GM21526 (cell line): ENCODE data around the gene DCDC1.
A peak's percentile ranks its signal among the peaks of the same experiment; 100 is the strongest.
"Not testable (repeated sequence)": the region's sequence is repeated elsewhere in the genome, so short reads cannot be mapped to it uniquely, and the experiment has no call there.

ENCODE experiments used
- ATAC-seq: cut with Tn5 transposase; IDR thresholded peaks from one replicate; pipeline ENCODE4 v1.9.1; 2021; ENCODE audit warnings: moderate library complexity; ENCODE audit not compliant: unreplicated experiment, low FRiP score

Gene DCDC1

GRCh38 chr11:31327417-31327816, 42.1 kb downstream of the DCDC1 start:
- ATAC-seq: no peak

DNA sequence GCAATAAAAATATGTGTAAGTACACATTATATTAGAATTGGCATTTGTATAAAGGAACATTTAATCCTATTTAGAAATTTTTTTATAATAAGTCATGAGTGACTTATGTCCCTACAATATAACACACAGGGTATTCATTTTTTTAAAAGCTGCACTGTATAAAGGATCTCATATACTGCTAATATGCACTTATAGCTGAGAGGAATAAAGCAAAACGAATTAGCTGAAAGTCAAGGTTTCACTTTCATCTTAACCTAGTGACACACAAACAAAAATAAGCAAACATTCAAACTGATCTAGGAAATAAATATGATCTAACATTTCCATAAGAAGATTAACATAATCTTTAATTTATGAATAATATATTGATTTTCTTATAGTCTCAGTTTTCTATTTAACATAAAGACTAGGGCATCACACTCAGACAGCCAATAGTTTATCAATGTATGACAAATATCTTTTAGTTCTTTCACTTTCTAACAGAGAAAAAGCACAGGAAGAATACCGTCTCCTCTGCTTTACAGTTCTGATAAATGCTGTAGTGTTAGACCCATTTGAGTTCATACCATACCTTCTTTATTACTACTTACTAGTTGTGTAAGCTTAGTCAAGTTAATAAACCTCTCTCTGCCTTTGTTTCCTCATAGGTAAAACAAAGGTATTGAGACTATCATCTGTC, 42.9 kb downstream of the DCDC1 start:
- ATAC-seq: peak; percentile 68

- ATAC-seq: no peak
Measured at GRCh38 chr11:31325160-31325559, 44.4 kb downstream of the DCDC1 start.

DNA sequence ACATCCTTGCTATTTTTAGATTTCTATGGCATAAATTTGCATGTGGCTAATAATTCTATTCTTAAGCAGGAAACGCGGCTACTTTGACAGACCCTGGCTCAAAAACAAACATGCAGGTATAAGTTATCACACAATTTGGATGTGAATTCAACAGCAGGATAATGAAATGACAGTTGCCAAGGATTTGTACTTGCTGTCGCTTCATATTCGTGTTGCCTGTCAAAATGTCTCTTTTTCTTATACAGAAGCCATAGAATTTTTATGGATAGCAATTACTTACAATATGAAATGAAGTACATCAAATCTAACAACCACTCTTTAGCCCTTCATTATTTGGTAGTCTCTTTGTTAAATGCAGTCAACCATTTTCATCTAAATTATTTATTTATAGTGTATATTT, 46.4 kb downstream of the DCDC1 start:
- no peak for ATAC-seq

DNA sequence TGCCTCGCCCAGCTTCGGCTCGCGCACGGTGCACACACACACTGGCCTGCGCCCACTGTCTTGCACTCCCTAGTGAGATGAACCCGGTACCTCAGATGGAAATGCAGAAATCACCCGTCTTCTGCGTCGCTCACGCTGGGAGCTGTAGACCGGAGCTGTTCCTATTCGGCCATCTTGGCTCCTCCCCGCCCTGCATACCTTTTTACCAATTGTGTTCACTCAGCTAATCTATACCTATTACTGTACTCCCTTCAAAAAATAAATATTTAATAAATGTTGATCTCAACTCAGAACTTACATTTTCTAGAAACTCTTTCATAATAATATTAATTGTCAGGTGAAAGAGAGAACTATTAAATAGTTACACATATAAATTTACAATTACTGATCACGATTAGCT, 48.0 kb downstream of the DCDC1 start:
- ATAC-seq: not testable (repeated sequence)

GRCh38 chr11:31303644-31304180, 65.8 kb downstream of the DCDC1 start:
- no peak for ATAC-seq

DNA sequence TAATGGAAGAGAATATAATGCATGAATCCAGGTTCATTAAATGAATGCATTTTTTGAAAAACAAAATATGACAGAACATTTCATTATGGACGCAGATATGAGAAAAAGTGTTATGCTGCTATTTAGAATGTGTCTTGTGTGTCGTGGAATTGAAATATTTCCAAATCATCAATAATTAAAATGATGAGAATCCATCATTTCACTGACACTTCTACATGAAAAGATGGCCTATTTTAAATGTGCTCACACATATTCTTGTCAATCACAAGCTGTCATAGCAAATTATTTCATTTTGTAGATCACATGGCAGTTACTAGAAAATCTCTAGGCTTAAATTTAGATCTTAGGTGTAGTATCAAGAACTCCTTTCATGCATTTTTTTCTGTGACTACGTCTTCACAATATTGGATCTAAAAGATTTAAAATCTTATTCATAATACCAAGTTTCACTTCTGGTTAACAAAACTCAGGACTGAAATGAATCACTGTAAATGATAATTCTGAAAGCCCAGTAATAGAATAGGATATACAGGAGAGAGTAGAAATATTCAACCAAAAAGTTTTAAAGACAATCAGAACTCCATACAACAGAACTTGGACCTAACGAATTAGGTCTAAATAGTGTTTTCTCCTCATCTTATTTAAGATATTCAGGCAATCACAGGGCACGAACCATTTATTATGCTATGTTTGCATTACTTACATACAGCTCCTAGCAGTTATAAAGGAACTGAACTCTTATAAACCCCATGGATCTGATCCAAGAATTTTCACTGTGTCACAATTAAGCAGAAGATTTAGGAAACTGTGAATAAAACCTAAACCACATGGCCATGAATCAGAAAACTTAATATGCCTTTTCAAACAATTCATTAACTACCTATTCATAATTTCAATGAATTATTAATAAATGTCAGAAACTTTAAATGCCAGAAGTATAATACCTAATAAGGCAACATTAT, 67.7 kb downstream of the DCDC1 start:
- no peak for ATAC-seq

DNA sequence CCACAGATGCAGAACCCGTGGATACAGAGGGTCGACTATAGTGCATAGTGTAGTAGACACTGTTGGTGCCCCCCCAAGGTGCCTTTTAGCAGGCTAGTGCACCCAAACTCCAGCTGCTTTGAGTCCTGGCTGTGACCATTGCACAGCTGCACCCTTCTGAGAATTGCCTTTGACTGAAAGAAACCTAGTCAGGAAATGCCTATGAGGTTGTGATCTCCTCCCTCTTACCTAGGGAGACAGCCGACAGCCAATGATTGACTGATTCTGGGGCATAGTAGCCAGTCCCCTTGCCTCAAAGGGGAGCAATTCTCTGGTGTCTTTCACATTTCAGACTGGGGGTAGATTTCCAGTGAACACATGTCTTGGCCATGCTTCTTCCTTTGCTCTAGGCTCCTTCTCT, 74.2 kb downstream of the DCDC1 start:
- no peak for ATAC-seq

DNA sequence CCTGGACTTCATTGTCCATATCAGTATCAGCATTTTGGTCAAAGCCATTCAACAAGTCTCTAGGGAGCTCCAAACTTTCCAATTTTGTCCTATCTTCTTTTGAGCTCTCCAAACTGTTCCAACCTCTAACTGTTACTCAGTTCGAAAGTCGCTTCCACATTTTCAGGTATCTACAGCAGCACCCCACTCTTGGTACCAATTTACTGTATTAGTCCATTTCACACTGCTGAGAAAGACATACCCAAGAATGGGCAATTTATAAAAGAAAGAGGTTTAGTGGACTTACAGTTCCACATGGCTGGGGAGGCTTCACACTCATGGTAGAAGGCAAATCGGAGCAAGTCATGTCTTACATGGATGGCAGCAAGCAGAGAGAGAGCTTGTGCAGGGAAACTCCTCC, 96.0 kb downstream of the DCDC1 start:
- not testable (repeated sequence) for ATAC-seq

DNA sequence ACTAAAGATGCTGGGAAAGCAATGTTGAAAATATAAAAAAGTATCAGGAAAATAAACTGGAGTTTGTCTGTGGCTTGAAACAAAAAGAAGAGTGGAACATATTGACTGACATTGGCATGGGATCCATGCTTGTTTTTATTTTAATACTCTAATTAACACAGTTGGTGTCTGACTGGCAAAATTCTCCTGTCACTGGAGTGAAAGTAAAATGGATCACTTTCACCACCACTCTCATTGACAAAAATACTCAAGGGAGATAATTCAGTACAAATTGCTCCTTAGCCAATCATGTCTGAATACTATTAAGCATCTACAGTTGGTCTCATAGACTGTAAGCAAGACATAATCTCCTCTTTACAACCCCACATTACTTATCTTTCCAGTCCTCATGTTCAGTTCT, 101.8 kb downstream of the DCDC1 start:
- no peak for ATAC-seq

DNA sequence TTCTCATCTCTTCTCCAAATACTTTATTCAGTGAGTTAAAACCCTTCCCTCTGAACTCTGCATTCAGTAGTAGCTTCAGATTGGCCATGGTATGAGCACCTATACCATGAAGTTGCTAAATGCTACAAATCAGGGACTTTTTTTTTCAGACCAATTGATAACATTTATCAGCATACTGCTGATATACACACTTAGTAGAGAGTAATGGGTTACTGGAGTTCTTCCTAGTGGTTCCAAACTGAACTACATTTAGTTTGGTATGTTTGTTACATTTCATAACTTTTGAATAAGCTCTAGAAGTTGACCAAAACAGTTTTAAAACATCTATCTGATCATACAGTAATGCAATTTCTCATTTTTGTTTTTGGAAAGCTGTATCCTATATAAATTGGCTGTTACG, 104.7 kb downstream of the DCDC1 start:
- no peak for ATAC-seq

DNA sequence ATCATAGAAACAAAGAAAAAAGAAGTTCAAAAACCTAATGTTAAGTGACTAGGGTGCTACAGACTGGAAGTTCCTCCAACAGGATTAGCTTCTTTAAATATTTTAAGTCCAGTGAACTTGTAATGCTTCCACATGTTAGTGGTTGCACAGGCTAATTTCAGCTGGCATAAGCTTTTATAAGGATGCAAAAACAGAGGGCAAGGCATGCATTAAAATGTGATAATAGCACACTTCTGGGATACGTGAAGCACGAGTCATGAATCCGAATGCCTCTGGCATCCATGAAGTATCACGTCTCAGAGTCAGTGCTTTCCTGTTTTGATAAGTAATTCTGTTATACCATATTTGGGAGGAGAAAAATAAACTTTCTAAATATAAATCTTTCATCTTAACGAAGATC, 106.8 kb downstream of the DCDC1 start:
- no peak for ATAC-seq

DNA sequence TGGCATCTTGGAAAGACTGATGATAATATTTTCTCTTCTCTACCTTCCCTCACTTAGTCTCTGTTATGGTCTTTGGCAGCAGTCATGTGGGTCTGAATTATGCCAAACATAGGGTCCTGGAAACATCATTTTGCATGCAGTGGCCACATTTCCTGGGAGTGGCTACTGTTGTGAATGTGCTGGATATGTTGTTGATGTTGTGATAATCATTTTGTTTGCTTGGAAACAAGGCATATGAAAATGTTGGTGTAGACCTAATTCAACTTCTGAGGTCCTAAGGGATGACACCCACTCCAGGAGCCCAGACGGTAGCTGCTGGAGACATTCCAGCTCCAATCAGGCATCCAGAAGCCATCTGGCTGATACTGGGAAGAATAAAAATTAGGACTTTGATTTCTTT, 109.7 kb downstream of the DCDC1 start:
- ATAC-seq: no peak

DNA sequence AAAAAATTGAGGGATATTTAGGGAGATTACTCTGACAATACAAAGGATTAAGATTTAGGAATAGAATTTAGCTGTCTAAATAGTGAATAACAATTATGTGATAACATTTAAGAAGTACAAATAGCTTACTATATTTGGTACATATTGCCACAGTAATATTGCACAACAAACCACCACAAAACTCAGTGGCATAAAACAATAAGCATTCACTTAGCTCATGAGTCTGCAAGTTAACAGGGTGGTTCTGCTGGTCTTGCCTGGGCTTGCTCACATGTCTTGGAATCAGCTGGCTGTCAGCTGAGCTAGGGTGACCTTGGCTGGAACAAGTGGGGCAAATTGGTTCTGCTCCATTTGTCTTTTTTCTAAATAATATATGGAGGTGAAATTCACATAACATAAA, 115.1 kb downstream of the DCDC1 start:
- ATAC-seq: no peak

DNA sequence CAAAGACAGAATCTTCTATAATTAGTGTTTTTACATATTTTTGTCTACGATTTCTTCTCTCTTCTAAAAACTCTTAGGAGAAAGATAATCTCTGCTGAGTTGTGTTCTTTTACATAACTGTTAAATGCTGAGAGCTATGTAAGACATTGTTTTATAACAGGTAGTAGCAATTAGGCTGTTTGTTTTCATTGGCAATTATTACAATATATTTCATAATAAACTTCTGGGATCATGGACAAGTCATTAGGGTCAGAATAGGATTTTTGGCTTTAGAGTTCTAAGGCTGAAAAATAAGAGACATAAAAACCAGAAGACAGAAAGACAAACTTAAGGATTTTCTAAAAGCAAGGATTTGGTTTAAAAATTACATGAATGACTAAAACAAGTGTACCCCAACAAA, 120.8 kb downstream of the DCDC1 start:
- ATAC-seq: no peak

GRCh38 chr11:31247321-31247720, 122.2 kb downstream of the DCDC1 start:
- no peak for ATAC-seq

- ATAC-seq: no peak
Measured at GRCh38 chr11:31246451-31247165, 122.9 kb downstream of the DCDC1 start.

GRCh38 chr11:31243706-31244105, 125.8 kb downstream of the DCDC1 start:
- ATAC-seq: no peak

GRCh38 chr11:31240340-31240904, 129.1 kb downstream of the DCDC1 start:
- no peak for ATAC-seq
